Peyer's patch (tissue), 4 donors: ENCODE measurements around the gene MKNK2.

Experiments used
- POLR2A ChIP-seq, 2 donors: fragments of 450-650 bp; IDR thresholded peaks; one replicate each; pipeline ENCODE4 v1.5.1; 2017; ENCODE audit warnings: antibody characterized with exemption in 2 of 2, mild to moderate bottlenecking in 2 of 2, moderate library complexity in 2 of 2
- TF ChIP-seq, protein P1 (sequence below), 6 experiments: fragments of 450-650 bp in 4 of 6; fragments of 200-600 bp in 2 of 6; sonication (generic) in 1 of 6; IDR thresholded peaks; one replicate each; pipeline ENCODE4 v1.5.1; 2017 to 2019; ENCODE audit warnings: antibody characterized with exemption in 6 of 6, mild to moderate bottlenecking in 3 of 6, moderate library complexity in 1 of 6

- TF ChIP-seq, protein P1, sequence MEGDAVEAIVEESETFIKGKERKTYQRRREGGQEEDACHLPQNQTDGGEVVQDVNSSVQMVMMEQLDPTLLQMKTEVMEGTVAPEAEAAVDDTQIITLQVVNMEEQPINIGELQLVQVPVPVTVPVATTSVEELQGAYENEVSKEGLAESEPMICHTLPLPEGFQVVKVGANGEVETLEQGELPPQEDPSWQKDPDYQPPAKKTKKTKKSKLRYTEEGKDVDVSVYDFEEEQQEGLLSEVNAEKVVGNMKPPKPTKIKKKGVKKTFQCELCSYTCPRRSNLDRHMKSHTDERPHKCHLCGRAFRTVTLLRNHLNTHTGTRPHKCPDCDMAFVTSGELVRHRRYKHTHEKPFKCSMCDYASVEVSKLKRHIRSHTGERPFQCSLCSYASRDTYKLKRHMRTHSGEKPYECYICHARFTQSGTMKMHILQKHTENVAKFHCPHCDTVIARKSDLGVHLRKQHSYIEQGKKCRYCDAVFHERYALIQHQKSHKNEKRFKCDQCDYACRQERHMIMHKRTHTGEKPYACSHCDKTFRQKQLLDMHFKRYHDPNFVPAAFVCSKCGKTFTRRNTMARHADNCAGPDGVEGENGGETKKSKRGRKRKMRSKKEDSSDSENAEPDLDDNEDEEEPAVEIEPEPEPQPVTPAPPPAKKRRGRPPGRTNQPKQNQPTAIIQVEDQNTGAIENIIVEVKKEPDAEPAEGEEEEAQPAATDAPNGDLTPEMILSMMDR (IDR thresholded peaks at IDR 0.05) = peak; percentile 53 to 77 (median 66)
- TF ChIP-seq POLR2A (IDR thresholded peaks at IDR 0.05) = peak; percentile 95 to 100
Measured at GRCh38 chr19:2050991-2051772, at the start of gene MKNK2.
